GM03348 (cell line): ENCODE results near the gene SELENOM.
A peak's percentile ranks its signal among the peaks of the same experiment; 100 is the strongest.
"Not testable (repeated sequence)": the region's sequence is repeated elsewhere in the genome, so short reads cannot be mapped to it uniquely, and the experiment has no call there.

ENCODE experiments used
- DNase-seq: peaks from one replicate; pipeline ENCODE4 v3.0.0; 2012; ENCODE audit warnings: low spot score

The SELENOM gene

DNA sequence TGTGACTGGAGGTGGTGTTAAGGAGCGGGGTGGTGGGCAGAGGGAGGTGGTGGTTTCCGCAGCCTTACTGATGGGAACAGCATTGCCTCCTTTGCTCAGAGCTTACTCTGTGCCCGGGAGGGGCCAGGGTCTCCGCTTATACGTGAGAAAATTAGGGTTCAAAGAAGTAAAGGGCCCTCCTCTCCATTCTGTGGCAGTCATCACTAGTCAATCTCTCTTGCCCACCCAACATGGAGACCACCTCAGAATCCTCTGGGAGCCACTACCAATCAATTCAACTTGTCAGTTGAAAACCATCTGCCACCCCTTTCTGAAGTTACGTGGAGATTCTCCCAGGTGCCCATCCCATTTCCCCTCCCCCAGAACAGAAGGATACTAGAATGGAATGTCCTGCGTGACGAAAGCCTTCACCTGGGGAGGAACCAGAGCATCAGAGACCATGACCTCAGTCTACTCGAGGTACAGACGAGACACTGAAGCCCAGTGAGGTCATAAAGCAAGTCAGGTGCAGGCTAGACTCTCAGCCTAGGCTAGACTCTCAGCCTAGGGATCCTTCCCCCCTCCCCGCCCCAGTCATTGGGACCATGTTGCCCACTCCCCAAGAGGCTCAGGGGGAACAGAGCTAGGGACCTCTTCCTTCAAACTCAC is 2.0 kb downstream of the SELENOM start:
- DNase-seq, result no peak

GRCh38 chr22:31104869-31105268 is 2.5 kb downstream of the SELENOM start:
- DNase-seq, result no peak

DNA sequence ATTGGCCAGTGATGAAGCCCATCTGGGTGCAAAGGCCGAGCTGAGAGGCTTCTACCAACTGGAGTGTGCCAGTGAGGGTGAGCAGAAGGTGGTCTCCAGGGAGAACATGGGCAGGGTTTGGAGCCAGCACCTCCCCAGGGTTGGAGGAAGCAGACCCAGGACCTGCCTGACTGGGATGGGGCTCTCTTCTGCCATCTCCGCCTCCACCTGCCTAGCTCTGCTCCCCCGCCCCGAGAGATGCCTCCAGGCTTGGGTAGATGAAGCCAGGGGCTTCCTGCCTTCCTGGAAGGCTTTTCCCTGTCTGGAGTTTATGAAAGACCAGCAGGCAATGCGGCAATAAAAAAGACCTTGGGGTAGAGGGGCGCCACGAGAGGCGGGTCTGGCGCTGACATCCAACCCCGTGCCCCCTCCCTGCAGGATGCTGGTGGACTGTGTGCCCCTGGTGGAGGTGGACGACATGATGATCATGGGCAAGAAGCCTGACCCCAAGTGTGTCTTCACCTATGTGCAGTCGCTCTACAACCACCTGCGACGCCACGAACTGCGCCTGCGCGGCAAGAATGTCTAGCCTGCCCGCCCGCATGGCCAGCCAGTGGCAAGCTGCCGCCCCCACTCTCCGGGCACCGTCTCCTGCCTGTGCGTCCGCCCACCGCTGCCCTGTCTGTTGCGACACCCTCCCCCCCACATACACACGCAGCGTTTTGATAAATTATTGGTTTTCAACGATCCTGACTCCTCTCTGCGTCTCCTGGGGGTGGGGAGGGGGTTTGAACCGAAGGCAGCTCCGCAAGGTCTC is 3.3 kb downstream of the SELENOM start:
- DNase-seq, result no peak

- no peak for DNase-seq
These were observed 4.3 kb downstream of the SELENOM start for GRCh38 chr22:31103111-31103510.

- peak; percentile 91 for DNase-seq
These were observed 4.8 kb downstream of the SELENOM start for GRCh38 chr22:31102441-31103081.

DNA sequence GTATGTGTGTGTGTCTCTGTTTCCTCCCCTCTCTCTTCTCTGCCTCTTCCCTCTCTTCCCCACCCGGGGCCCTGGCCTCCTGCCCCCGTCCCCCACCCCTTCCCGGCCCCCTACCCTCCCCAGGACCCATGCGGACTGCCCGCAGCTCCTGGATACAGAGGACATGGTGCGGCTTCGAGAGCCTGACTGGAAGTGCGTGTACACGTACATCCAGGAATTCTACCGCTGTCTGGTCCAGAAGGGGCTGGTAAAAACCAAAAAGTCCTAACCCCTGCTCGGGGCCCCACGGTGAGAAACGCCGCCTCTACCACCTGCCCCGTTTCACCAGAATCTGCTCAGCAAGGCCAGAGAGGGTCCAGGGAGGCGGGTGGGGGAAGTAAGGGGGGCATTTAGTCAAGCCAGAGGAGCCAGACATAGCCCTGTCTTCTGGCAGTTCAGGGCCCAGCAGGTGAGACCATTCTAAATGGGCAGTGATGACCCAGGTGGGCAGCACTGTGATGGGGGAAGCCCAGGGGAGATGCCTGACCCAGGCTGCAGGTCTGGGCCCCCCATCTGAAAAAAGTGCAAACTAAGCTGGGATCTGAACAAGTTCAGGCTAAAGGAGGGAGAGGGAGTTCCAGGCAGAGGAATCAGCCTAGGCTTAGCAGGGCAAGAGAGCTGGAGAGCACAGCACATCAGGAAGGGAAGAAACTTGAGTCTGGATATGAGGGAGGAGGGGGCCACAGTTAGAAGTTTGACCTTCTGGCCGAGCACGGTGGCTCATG is 6.4 kb downstream of the SELENOM start:
- no peak for DNase-seq

DNA sequence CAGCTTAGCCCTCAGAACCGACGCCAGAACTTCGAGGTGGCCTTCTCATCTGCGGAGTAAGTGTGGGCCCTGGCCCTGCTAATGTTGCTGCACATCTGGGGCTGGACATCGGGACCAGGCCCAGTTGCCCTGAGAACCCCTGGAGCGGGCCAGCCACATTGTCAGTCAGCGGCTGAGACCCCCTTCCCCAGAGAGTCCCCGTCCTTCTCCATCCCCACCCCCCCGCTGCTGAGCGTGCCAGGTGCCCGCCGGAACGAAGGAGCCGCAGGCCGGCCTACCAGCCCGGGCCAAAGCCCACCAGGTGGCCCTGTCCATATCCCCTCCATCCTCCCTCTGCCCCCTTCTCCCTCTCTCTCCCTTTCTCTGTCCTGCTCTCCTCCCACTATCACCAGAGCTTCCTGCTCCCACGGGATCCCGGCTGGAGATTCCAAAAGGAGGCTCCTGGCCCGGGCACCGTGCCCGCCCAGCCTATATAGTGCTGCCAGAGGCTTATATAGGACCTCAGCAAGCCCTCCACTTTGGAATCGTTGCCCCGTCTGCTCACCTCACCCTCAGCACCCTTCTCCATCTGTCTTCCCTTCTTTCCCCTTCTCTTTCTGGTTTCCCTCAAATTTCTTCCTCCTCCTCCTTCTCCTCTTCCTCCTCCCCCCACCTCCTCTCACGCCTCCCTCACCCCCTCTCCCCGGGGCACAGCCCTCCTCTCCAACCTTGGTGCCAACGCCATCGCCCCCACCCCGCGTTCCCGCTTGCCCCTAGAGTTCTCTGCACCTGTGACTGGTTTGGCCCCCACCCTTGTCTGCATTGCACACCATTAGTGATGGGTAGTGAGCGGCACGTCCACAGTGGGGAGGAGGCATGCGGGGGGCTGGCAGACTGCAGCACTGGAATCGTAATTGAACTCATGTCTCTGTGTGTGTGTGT is 7.3 kb downstream of the SELENOM start:
- no peak for DNase-seq

DNA sequence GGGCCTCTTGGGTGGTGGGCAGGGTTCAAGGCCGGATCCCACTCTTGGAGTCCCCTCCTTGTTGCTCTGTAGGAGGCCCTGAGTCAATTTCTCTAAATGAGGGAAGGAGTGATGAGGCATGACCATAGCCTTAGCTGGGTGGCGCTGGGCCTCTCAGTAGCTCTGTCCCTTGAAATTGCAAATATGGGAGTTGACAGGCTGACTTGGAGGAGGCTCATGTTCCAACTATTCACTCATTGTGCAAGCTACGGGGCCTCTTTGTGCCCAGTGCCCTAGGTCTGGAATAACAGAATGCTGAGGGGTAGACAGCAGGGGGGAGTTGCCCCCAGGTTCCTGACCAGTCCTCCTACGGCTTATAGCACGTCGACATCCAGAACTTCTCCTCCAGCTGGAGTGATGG is 8.0 kb downstream of the SELENOM start:
- DNase-seq, result no peak

DNA sequence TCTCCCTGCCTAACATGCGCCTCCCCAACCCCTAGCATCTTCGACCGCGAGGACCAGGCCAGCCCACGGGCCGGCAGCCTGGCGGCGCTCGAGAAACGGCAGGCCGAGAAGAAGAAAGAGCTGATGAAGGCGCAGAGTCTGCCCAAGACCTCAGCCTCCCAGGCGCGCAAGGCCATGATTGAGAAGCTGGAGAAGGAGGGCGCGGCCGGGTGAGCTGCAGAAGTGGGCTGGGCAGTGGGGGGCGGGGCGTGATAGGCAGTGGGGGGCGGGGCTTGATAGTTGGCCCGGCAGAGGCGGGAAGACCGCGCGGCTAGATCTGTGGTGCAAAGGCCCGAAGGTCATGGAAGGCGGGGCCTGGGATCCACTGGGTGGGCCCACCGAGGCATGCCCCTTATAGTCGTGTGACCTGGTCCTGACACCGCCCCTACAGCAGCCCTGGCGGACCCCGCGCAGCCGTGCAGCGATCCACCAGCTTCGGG is 8.7 kb downstream of the SELENOM start:
- no peak for DNase-seq

DNA sequence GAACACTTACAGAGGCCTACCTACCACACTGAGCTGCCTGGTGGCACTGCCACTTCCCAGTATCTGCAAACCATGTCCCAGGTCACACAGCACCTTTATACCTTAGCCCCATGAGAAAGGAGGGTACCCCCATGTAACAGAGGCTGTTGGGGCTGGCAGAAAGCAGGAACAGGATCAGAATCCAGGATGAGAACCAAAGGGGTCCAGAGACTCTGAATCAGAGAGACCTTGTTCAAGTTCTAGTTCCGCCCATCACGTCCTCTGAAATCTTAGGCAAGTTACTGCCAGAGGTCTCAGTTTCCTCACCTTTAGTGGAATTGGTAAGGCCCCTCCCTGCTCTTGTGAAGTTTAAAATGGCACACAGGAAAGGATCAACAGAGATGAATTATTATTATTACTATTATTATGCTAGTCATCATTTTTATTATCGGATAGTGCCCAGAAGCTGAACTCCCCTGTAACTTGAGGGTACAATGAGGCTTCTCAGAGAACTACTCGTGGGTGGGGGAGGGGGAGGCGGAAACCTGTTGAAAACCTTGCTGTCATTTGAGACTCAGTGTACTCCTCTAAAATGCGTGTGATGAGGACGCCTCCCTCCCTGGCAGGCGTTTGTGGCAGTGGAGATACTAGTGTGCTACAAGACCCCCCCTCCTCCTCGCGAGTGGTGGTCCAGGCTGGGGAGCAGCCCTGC is 9.3 kb downstream of the SELENOM start:
- no peak for DNase-seq

GRCh38 chr22:31097539-31097938 is 9.8 kb downstream of the SELENOM start:
- DNase-seq, result not testable (repeated sequence)

- DNase-seq, result no peak
These were observed 10.6 kb downstream of the SELENOM start for GRCh38 chr22:31096657-31097279.

DNA sequence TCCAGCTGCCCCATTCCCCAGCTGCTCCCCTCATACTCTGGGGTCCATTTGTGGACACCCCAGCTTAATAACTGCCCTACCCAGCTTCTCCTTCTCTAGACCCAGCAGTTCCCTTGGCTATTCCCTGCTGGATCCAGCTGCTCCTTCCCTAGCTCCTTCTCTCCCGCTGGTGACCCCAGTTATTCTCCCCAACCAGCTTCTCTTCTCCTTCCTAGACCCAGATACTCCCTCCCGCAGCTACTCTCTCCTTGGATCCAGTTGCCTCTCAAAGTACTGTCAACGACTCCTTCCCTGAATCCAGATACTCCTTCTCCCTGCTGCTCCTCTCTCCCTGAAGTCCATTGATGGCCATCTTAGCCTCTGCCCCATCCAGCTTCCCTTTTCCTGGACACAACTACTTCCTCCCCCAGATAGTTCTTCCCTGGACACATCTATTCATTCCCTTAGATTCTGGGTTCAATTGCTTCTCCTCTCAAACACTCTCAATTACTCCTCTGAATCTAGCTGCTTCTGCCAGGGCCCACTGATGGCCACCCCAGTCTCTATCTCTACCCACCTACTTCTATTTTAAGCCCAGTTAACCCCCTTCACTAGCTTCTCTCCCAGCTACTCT is 11.6 kb downstream of the SELENOM start:
- DNase-seq, result no peak

GRCh38 chr22:31094741-31095140 is 12.6 kb downstream of the SELENOM start:
- DNase-seq, result no peak

- DNase-seq, result no peak
These were observed 13.3 kb downstream of the SELENOM start for GRCh38 chr22:31094021-31094551.

DNA sequence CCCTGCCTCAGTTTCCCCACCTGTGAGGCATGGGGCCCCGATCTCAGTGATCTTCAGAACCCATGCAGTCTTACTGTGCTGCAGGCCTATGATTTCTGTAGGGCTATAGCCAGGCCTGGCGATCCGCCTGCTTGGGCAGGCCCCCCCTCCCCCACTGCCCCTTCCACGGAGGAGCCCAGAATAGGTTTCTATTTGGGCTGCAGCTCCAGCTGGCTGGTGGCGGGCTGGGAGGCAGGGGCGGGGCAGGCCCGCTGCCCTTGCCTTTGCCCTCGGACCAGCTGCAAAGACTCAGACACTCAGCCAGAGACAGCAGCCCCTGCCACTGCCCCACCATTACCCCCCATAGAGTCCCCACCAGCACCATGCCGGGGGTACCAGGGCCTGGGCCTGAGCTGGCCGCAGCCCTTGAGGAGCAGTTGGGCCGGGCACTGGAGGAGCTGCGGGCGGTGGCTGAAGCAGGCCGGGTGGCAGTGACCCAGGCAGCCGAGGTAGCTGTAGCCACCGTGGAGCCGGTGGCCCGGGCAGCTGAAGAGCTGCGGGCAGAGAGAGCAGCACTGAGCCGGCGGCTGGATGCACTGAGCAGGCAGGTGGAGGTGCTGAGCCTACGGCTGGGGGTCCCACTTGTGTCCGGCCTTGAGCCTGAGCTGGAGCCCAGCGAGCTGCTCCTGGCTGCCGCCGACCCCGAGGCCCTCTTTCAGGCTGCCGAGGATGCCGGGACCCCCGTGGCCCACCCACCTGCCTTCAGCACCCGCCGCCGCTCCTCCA is 14.1 kb downstream of the SELENOM start:
- no peak for DNase-seq

DNA sequence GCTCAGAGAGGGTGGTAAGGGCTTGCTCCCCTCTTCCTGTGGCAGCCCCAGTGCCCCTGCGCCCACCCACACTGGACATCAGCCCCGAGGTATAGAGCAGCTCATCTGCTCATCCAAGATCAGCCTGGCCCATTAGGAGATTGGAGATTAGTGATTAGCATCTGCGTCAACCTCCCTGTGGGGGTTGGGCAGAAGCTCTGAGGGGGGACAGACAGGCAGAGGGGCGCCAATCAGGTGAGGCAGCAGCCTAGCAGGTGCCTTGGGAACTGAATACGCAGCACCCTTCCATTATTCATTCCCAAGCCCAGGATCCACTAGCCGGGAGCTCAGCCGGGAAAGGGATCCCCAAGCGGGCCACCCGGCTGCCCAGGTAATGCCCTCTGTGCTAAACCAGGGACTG is 15.2 kb downstream of the SELENOM start:
- no peak for DNase-seq

- DNase-seq, result no peak
These were observed 16.0 kb downstream of the SELENOM start for GRCh38 chr22:31091106-31091975.
